Esophagus squamous epithelium (tissue), 4 donors: ENCODE results near the gene FUT3.

Experiments
- CTCF ChIP-seq, 6 experiments: fragments of 450-650 bp in 4 of 6; fragments of 200-600 bp in 2 of 6; sonication (generic) in 2 of 6; IDR thresholded peaks; one replicate each; pipeline ENCODE4 v1.5.1; 2016 to 2019; ENCODE audit warnings: antibody characterized with exemption in 6 of 6, mild to moderate bottlenecking in 4 of 6, moderate library complexity in 4 of 6
- POLR2A ChIP-seq, 4 donors: fragments of 450-650 bp; IDR thresholded peaks; one replicate each; pipeline ENCODE4 v1.6.1; 2017; ENCODE audit warnings: antibody characterized with exemption in 4 of 4, mild to moderate bottlenecking in 4 of 4, moderate library complexity in 3 of 4

- no peak for TF ChIP-seq POLR2A (IDR thresholded peaks at IDR 0.05)
- peak in 4 of 6 experiments; percentile 15 to 46 (median 24) for TF ChIP-seq CTCF (IDR thresholded peaks at IDR 0.05)
Measured at GRCh38 chr19:5823579-5824281, 27.5 kb downstream of the FUT3 start.
